K562 (cell line): ENCODE results near the gene SPOUT1. TPM values are rescaled to one million over a fixed set of nuclear protein-coding genes. Genes with fewer than 3 reads are reported as not detected.

Experiments used
- MGA ChIP-seq: fragments of 450-650 bp; IDR thresholded peaks from 2 replicates; pipeline ENCODE4 v1.6.1; 2016; ENCODE audit warnings: mild to moderate bottlenecking, moderate library complexity
- NRF1 ChIP-seq, 2 experiments: fragments of 450-650 bp; IDR thresholded peaks in 1 of 2; conservative IDR thresholded peaks in 1 of 2; 2 replicates each; pipeline ENCODE4 v1.6.1; 2014; ENCODE audit warnings: mild to moderate bottlenecking in 2 of 2
- PATZ1 ChIP-seq: fragments of 250-450 bp; sonication (Bioruptor Pico); IDR thresholded peaks from 2 replicates; pipeline ENCODE4 v1.5.0; 2020; ENCODE audit warnings: mild to moderate bottlenecking, borderline replicate concordance
- POLR3A ChIP-seq: IDR thresholded peaks from 2 replicates; pipeline ENCODE4 v1.6.1; 2011; ENCODE audit warnings: borderline replicate concordance, mild to moderate bottlenecking, moderate library complexity; ENCODE audit not compliant: insufficient read length, insufficient read depth; ENCODE audit errors: extremely low read depth
- RBFOX2 ChIP-seq: fragments of 200-400 bp; formaldehyde crosslinking; IDR thresholded peaks from 2 replicates; pipeline ENCODE4 v1.6.1; 2017; ENCODE audit warnings: low read depth, mild to moderate bottlenecking, low read length, moderate library complexity
- polyA plus RNA-seq, 8 experiments: library from polyadenylated mRNA; depleted of rRNA in 4 of 8; stranded (reverse) in 5 of 8; unstranded in 3 of 8; fragments of >200 nt; fragmentation: Nextera tagmentation in 2 of 8; fragmentation: Illumina TruSeq in 1 of 8; extraction: Ambion mirVana in 2 of 8; extraction: Trizol in 1 of 8; gene quantifications; 2 replicates each; pipeline versions ENCODE4 v1.2.1 to v1.2.3, GENCODE V29; 2011 to 2014; ENCODE audit warnings: inconsistent platforms in 1 of 8, missing spikeins in 1 of 8
- total RNA-seq, 7 experiments: library from RNA; depleted of rRNA in 6 of 7; stranded (reverse); fragments of >200 nt in 6 of 7; fragmentation: Illumina TruSeq in 2 of 7; extraction: Trizol in 2 of 7; gene quantifications; 2 replicates each; pipeline versions ENCODE4 v1.2.1 to v1.2.3, GENCODE V29; 2011 to 2021; ENCODE audit warnings: low replicate concordance in 1 of 7
- TF ChIP-seq, protein P1 (sequence below): sonication (generic); formaldehyde crosslinking; IDR thresholded peaks from 2 replicates; pipeline ENCODE4 v1.8.1; 2023; ENCODE audit warnings: mild to moderate bottlenecking, missing genetic modification reagents

The SPOUT1 gene
- total and polyA plus RNA-seq, 9 of the 15 experiments (the other 6 are each of a cell fraction or from before 2014, with no cell fraction given): 10.6 to 121 (median 37.4) TPM

- TF ChIP-seq MGA: peak; percentile 88
- no peak for TF ChIP-seq POLR3A
- TF ChIP-seq NRF1 (conservative IDR thresholded peaks at IDR 0.05 in 1 of 2, IDR thresholded peaks at IDR 0.05 in 1 of 2): peak; percentile 99
- TF ChIP-seq, protein P1, sequence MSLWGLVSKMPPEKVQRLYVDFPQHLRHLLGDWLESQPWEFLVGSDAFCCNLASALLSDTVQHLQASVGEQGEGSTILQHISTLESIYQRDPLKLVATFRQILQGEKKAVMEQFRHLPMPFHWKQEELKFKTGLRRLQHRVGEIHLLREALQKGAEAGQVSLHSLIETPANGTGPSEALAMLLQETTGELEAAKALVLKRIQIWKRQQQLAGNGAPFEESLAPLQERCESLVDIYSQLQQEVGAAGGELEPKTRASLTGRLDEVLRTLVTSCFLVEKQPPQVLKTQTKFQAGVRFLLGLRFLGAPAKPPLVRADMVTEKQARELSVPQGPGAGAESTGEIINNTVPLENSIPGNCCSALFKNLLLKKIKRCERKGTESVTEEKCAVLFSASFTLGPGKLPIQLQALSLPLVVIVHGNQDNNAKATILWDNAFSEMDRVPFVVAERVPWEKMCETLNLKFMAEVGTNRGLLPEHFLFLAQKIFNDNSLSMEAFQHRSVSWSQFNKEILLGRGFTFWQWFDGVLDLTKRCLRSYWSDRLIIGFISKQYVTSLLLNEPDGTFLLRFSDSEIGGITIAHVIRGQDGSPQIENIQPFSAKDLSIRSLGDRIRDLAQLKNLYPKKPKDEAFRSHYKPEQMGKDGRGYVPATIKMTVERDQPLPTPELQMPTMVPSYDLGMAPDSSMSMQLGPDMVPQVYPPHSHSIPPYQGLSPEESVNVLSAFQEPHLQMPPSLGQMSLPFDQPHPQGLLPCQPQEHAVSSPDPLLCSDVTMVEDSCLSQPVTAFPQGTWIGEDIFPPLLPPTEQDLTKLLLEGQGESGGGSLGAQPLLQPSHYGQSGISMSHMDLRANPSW (CRISPR knock-in tag): peak; percentile 72; the same call in 1 of the 2 replicates
- no peak for TF ChIP-seq PATZ1 (CRISPR knock-in tag)
- TF ChIP-seq RBFOX2: peak; percentile 91
Measured at GRCh38 chr9:128818099-128818838, 11.3 kb downstream of the SPOUT1 start, which contains the start of gene ENDOG (continued).
